ENCODE data around the gene OXT.
"Not testable (repeated sequence)": the region's sequence is repeated elsewhere in the genome, so short reads cannot be mapped to it uniquely, and the experiment has no call there.

OXT gene

DNA sequence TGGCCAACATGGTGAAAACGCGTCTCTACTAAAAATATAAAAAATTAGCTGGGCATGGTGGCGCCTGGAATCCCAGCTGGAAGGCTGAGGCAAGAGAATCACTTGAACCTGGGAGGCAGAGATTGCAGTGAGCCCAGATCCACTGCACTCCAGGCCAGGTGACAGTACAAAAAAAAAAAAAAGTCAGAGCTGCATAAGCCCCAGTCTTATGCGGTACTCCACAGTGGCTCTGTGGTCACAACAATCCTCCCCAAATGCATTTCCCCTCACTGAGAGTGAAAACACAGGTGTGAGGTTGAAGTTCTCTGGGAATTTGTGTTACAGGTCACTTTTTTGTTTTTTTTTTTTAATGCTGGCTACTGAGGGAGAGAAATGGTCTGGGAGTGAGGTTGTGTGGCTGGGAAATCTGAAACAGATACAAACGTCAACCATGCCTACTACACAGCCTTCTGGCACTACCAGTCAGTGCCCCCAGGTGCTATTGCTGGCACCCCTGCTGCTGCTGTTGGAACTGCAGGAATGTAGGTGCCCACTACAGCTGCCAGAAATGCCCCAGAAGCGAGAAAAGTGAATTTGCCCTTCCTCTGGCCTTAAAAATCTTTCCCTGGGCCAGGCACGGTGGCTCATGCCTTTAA, 19.9 kb upstream of the OXT start:
- no peak for DNase-seq

DNA sequence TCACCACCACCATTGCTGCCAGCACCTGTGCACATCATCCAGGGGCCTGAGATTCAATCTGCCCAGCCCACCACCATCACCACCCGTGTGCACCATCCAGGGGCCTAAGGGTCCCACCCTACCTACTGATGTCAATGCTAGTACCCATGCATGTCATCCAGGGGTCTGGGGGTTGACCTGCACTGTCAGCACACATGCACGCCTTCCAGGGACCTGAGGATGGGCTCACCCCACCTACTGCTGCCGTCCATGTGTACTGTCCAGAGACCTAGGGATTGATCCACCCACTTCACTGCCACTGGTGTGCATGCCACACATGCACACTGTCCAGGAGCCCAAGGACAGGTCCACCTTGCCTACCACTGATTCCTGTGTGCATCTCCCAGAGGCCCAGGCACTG, 11.9 kb upstream of the OXT start:
- no peak for DNase-seq

DNA sequence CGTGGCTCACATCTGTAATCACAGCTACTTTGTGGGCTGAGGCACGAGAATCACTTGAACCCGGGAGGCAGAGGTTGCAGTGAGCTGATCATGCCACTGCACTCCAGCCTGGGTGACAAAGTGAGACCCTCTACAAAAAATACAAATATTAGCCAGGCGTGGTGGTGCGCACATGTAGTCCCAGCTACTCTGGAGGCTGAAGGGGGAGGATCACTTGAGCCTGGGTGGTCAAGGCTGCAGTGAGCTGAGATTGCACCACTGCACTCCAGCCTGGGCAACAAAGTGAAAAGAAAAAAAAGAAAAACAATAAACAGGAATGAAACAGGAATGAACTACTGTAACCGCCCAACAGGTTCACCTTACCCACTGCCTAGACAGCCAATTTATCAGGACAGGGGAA, 7.3 kb upstream of the OXT start:
- not testable (repeated sequence) for DNase-seq

DNA sequence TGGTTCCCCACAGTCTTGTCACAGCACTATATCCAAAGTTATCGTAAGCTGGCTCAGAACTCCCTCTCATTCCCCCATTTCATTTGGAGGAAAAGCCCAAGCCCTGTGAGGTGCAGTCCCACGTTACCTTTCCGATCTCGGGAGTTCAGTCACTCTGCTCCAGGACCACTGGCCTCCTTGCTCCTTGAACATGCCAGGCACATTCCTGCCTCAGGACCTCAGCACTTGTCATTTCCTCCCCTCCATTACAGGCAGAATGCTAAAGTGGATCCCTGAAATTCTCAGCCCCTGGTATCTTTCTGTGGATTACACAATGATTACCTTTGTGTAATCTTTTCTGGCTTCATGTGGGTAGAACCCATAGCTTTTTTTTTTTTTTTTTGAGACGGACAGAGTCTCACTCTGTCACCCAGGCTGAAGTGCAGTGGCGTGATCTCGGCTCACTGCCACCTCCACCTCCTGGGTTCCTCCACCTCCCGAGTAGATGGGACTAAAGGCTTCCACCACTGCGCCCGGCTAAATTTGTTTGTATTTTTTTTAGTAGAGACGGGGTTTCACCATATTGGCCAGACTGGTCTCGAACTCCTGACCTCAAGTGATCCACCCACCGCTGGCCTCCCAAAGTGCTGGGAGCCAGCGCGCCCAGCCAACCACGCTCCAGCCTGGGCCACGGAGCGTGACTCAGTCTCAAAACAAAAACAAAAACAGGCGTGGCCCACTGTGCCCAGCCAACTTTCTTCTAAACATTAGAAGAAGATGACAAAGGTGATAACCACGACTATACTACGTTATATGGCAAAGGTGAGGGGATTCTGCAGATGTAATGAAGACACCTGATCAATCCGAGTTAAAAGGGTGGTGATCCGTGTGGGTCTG, 4.0 kb upstream of the OXT start:
- no peak for DNase-seq

DNA sequence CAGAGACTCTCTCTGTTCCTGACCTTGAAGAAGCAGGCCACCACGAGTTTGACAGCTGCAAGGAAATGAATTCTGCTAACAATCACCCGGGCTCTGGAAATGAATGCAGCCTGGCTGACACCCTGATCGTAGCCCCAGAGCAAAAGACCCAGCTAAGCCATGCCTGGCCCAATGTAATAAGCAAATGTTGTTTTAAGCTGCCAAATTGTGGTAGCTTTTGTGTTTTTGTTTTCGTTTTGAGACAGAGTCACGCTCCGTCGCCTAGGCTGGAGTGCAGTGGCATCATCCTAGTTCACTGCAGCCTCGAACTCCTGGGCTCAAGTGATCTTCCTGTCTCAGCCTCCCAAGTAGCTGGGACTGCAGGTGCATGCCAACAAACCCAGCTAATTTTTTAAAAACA, 3.3 kb upstream of the OXT start:
- no peak for DNase-seq

DNA sequence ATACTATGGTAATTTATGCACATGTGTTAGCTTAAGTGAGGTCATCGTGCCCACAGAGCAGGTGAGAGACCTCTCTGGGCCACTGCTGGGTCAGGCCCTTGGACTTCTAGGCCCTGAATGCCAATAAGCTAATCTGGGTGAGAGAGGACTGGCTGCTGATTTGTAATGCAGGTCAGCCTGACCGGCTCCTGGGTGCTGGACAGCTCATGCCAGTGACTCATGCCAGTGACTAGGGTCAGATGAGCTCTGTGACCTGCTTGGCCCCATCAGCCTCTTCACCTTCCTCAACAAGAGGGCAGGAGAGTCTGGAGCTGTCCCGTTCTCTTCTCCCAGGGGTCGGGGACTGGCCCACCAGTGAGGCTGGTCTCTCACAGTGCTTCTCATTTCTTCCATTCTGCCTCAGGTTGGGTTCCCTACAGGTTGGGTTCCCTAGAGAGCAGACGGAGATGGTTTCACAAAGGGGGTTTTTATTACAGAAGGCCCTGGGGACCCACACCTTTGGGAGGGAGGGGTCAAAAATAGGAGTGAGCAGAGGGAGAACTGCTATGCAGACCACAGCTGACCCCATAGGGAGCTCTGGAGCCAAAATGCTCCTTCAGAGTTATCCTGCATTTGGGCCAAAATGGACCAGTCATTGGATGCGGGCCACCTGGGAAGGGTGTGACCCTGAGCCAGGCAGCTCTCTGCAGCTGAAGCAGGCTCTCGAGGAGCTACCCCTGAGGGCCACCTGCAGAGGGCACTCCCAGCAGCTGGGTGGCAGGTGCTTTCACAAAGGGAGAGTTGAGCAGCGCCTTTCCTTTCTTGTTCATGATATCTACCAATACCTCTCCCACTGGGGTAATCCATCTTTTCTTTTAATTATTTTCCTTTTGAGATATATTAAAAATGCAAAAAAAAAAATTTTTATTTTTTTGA, 2.2 kb upstream of the OXT start:
- no peak for DNase-seq

DNA sequence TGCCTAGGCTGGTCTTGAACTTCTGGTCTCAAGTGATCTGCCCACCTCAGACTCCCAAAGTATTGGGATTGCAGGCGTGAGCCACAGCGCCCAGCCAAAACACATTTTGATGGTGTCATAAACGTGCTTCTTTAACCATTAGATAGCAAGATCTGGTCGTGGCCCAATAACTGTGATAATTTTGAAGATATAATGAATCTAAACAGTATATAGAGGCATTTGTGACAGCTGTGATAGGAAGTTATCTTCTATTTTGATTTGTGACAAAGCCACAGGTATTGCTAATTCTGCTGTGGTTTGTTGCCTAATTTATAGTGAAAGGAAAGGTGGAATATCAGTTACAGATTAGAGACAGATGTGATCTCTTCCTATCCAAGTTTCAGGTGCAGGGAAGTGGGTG, 695 bp upstream of the OXT start:
- DNase-seq, result no peak

DNA sequence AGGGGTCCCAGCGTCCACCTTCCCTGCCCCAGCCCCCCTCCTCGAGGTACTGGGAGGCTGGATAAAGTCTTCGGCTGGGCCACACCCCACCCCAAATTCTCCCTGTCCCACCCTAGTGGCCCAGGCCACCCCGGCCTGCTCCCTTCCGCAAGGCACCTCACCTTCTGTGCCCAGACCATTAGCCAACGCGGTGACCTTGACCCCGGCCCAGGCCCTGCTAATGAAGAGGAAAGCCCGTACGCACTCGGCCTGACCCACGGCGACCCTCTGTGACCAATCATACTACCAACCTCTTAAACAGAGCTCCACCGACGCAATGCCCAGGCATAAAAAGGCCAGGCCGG, 182 bp upstream of the OXT start:
- no peak for DNase-seq

DNA sequence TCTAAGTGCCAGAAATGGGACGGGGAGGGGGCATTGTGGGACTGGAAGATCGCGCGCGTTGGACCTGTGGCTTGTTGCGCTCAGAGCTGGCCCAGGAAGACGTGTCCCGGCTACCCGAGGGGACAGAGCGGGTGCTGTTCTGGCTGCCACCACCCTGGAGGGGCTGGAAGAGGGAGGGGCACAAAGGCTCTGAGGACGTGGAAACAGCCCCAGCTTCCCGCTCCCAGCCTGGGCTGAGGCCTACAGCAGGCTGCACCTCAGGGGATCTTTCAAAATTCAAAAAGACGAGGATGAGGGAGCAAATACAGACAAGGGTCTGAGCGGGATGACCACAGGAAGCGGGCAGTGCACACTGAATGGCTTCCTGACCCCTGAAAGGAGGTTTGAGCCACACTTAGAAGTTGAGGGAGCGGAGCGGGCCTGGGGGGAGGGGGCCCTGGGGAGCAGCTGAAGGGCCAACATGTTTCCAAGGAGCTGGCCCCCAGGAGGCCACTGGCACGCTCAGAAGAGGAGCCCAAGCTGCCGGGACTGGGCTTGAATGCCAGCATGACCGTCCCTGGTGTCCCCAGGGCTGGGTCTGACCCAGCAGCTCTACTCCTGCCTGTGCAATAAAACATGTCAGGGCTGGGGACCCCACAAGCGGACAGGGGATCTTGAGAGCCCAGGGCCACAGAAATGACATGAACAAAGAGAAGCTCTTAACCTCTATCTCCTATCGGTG, 1.3 kb downstream of the OXT start:
- DNase-seq, result no peak

DNA sequence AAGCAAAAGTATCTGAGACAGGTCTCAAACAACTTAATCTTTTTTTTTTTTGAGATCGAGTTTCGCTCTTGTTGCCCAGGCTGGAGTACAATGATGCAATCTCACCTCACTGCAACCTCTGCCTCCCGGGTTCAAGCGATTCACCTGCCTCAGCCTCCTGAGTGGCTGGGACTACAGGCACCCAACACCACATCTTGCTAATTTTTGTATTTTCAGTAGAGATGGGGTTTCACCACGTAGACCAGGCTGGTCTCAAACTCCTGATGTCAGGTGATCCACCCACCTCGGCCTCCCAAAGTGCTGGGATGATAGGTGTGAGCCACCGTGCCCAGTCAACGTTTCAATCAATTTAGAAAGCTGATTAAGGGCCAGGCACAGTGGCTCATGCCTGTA, 1.8 kb downstream of the OXT start:
- DNase-seq, result not testable (repeated sequence)

DNA sequence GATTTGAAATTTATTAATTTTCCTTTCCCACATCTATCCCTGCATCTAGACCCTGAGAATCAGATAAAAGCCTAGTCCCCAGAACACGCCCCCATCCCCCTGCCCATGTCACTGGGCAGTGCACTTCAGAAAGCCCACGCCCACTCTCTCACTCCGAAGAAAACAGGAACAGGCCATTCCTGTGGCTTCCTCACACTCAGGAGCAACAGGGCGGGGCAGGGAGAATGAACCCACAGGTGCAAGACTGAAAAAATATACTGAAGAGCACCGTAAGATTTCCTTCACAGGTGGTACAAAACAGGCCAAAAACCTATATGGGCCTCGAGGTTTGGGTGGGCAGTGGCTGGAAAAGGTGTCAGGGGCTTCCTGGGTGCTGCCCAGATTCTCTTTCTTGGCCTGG, 3.4 kb downstream of the OXT start:
- DNase-seq, result no peak

DNA sequence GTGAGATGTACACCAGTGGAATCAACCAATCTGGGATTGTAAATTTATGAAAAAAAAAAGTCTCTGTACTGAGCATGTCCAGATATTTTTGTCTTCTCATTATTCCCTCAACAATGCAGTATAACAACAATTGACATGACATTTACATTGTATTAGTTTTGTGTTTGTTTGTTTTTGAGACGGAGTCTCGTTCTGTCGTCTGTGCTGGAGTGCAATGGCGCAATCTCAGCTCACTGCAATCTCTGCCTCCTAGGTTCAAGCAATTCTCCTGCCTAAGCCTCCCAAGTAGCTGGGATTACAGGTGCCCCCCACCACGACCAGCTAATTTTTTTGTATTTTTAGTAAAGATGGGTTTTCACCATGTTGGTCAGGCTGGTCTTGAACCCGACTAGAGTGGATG, 3.9 kb downstream of the OXT start:
- DNase-seq, result not testable (repeated sequence)

DNA sequence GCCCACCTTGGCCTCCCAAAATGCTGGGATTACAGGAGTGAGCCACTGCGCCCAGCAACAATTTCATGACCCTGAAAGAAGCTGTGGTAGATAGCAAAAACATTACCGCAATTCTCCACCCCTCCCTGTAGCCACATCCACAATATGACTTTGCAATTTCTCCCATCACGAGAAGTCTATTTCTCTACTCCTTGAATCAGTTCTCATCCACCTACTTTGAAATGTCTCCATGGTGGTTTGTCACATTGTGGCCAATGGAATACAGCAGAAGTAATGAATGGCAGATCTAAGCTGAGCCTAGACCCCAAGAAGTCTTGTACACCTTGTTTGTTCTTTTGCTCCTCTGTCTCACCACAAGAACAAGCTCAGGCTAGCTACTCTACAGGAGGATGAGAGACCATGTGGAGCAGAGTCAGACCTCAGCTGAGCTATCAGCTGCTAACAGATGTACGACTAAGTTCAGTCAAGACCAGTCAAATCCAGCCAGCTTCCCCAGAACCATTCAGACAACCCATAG, 6.3 kb downstream of the OXT start:
- no peak for DNase-seq

DNA sequence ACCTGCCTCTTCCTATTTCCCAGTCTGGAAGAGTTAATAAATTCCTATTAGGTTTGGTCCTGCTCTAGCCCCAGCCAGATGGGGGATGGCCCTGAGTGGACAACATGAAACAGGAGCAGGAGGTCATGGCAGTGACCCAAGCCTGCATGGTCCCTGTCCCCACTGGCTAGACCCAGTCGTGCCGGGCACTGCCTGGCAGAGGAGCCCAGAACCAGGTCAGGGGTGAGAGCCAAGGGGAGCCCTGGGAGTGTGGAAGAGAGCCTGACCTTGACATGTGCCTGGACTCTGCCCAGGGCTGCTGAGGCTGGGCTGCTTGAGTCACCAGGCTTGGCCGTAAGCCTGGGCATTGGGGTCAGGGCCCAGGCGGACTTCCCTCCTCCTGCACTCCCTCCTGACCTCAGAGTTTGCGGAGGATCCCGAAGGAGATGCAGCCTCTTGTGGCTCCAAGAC, 9.5 kb downstream of the OXT start:
- DNase-seq, result no peak

DNA sequence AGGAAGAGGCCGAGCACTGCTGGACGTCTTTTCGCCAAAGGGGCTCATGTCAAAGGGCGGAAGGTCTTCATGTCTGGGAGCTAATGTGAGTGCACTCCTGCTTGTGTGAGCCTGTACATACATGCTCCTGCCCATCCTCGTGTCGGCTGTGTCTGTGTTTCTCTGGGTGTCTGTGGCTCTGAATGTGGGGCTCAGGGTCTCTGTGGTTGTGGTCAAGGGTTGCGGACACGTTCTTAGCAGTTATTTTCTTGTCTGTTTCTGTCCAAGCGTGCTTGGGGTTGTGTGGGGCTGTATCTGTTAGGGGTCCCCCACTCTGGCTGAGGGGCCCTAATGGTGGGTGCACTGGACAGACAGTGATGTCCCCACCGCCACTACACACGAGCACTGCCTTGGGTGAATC, 10.2 kb downstream of the OXT start:
- DNase-seq, result no peak

DNA sequence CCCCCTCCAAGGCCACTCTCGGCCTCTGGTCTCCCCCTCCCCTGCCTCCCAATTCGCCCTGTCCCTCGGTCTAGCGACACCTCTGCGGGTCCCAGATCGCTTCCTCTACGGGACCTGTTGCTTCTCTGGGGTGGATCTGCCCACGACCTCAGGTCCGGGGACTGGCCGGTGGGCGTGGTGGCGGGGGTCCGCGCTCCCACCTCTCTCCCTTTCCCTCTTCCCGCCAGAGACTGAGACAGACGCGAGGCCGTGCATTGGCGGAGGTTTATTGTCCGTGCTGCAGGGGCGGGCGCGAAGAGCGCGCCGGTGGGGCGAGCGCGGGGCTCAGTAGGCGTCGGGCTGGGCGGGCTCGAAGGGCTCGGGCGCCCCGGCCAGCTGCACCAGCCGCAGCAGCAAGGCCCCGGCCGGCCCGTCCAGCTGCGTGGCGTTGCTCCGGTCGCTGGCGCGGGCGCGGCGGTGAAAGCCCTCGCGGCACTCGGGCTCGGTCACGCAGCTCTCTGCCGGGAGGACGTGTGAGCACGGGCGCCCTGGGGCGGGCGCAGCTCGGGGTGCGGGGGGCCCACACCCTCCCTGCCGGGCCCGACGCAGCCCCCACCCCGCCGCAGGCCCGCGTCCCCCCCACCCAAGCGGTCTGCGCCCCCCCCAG, 11.0 kb downstream of the OXT start:
- no peak for DNase-seq

DNA sequence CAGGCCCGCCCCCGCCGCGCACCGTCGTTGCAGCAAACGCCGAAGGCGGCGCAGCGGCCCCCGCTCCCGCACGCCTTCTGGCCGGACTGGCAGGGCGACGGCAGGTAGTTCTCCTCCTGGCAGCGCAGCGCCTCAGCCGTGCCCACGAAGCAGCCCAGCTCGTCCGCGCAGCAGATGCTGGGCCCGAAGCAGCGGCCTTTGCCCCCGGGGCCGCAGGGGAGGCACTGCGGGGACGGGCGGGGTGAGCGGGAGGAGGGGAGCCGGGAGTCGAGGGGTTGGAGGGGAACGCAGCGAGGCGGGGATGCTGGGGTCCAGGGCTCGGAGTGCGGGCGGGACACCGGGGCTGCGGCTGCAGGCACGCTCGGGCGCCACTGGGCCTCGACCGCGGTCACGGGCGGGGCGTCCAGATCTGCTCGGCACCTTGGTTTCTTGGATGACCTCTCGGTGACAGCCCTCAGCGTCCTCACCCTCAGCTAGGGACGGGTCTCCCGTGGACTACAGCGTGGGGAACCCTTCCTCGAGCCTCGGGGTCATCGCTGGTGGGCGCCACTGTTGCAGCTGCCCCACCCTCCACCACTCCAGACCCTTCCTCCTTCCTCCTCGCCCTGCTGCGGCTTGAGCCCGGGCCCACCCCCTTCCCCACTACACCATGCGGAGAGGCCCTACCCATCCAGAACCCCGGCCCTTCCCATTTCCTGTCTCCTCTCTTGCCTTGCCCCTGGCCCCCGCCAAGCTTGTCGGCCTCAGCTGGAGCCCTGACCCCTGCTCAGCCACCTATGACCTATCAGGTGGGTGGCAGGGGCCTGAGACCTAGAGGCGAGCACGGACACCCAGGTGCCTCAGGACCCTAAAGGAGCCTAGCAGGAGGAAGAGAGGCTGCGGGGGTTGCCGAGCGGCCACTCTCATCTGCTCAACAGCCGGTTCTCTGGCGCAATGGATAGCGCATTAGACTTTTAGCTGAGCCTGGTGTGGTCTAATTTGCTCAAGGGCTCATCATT, 11.8 kb downstream of the OXT start:
- DNase-seq, result no peak

DNA sequence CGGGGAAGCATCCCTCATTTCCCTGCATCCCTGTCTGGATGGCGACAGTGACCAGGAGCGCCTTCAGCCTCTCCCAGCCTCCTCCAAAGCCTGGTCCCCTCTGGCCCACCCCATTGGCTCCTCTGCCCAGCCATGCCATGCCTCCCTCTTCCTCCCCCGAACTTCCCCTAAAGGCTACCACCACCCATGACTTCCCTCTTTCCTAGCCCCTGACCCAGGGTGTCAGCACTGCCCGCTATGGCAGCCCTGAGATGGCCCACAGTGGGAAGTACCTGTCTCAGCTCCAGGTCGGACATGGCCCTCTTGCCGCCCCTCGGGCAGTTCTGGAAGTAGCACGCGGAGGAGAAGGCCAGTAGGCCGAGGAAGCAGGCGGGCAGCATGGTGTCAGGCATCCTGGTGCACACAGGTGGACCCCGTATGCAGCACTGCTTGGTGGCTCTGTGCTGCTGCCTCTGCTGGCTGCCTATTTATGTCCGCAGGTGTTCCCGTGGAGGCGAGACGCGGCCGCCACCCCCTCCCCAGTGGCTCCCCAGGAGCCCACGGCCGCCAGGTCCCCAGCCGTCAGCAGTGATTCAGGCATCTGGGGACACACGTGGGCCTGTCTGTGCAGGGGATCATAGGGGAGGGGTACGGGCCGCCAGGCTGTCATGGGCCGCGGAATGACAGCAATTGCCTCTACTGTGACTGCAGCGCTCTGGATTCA, 13.0 kb downstream of the OXT start, which contains the start of gene AVP:
Gene AVP, minus strand, starts transcription at position 442 of the 703 bp plus-strand sequence. Its CDS starts 50 bp downstream, at position 392.
- DNase-seq, result no peak

DNA sequence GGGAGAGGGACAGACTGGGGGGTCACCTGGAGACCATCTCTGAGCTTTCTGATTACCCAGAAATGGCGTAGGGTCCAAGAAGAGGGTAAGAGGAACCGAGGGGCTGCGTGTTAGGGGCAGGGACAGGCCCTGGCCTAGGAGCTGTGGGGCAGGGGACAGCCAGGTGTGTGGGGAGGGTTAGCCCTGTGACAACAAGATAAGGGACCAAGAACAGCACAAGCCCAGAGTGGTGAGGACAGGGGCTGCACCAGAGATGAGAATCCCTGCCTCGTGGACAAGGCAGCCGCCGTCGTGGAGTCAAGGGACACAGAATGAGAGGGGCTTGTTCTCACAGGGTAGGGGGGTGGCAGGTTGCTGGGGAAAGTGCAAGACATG, 13.6 kb downstream of the OXT start:
- DNase-seq, result no peak

DNA sequence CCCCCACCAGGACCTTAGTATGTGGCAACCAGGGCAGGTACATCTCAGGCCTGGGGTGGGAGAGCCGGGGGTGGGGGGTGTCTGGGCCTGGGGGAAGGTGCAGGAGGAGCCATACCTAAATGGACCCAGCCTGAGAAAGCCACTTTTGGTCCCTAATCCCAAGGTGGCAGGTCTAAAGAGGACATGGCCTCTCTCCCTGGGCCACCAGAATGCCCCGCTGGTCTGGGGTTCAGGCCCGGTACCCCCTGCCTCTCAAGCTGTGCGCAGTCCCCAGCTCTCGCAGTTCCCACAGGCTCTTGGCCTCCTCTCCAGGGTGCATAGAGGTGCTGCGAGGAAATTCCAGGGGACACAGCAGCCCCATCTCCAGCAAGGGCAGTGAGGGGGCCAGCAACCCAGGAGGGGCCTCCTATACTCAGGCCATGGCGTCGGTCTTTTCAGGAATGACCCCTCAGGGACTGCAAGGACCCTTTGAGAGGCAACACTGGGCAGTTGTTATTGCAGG, 14.2 kb downstream of the OXT start:
- no peak for DNase-seq
